ENCODE results near the gene BEST1. TPM values are rescaled to one million over a fixed set of nuclear protein-coding genes. Genes with fewer than 3 reads are reported as not detected.

BEST1 gene
- total and polyA plus RNA-seq, 2 of the 13 experiments (the other 11 are each of a cell fraction or from before 2014, with no cell fraction given): 0.09 to 0.65 TPM

GRCh38 chr11:61976420-61976800, 26.3 kb downstream of the BEST1 start:
- Histone ChIP-seq H3K4me3 (replicated peaks in 1 of 3; ENCODE audit: insufficient read depth in 1 of 3, low read depth in 2 of 3, low read length in 3 of 3) (no peak overlapping the region), H3K27me3 (ENCODE audit: control insufficient read depth in 1 of 2, insufficient read depth in 2 of 2, low read length in 2 of 2) (no peaks in the 10 kb centered on the region; a peak in 1 of 5 replicates), H3K4me1 (ENCODE audit: insufficient read depth, low read length) (peaks cover 96% of the 10 kb centered on the region), H3K4me2 (ENCODE audit: low read depth, low read length) (no peak overlapping the region), H3K9ac (ENCODE audit: insufficient read depth, low read depth, low read length) (no peak overlapping the region), H3K9me3 (ENCODE audit: low read length) (no peaks in the 10 kb centered on the region), H2AFZ (ENCODE audit: low read length) (no peak overlapping the region), H3K36me3 (replicated peaks in 1 of 2; ENCODE audit: control insufficient read depth in 1 of 2, insufficient read depth in 2 of 2, low read length in 2 of 2) (no peaks in the 10 kb centered on the region), H3K27ac (ENCODE audit: extremely low read length, insufficient read depth, low read length) (no peak overlapping the region), H4K20me1 (ENCODE audit: insufficient read depth, low read length) (no peaks in the 10 kb centered on the region), H3K79me2 (ENCODE audit: insufficient read depth, low read length) (no peaks in the 10 kb centered on the region)
- BruUV-seq (replicated peaks): no TSS peak
- in situ Hi-C loops (cut with HindIII; ENCODE audit: extremely low pct_ligation_motif_present, low pct_unique_long_range_greater_than_20kb) (no loop called here), intact Hi-C loops (cut with micrococcal nuclease; ENCODE audit: unreplicated experiment) (no loop called here)
- 96% methylated on average over 5 of the region's 8 CpGs for WGBS (ENCODE audit: low lambda C conversion rate)
- CTCF ChIA-PET (ENCODE audit: low intra/inter-chr PET ratio, low total read pairs): no interaction called here
- ATAC-seq (no peak), DNase-seq (ENCODE audit: low spot score) (no peak), FAIRE-seq (no peak)
- TF ChIP-seq ZBTB38 (CRISPR knock-in tag; IDR thresholded peaks at IDR 0.05) (0 out of 2 replicates have a peak, but pooled peaks have one; percentile 12), BHLHE40 (IDR thresholded peaks at IDR 0.05; ENCODE audit: low read length) (no peak)
- POLR2A ChIA-PET: interaction anchor here (9.0 to 14.8 kb wide), 2 partner anchors 11 to 22 kb away, joined by 170 to 518 read pairs; partner anchors contain the start of gene FTH1

- Histone ChIP-seq H3K79me2 (ENCODE audit: insufficient read depth, low read length) (no peaks in the 10 kb centered on the region), H3K36me3 (replicated peaks in 1 of 2; ENCODE audit: control insufficient read depth in 1 of 2, insufficient read depth in 2 of 2, low read length in 2 of 2) (no peaks in the 10 kb centered on the region), H3K4me3 (replicated peaks in 1 of 3; ENCODE audit: insufficient read depth in 1 of 3, low read depth in 2 of 3, low read length in 3 of 3) (no peak overlapping the region), H2AFZ (ENCODE audit: low read length) (no peak overlapping the region), H3K9ac (ENCODE audit: insufficient read depth, low read depth, low read length) (no peak overlapping the region), H3K27me3 (ENCODE audit: control insufficient read depth in 1 of 2, insufficient read depth in 2 of 2, low read length in 2 of 2) (no peaks in the 10 kb centered on the region; a peak in 1 of 5 replicates), H4K20me1 (ENCODE audit: insufficient read depth, low read length) (no peaks in the 10 kb centered on the region), H3K4me1 (ENCODE audit: insufficient read depth, low read length) (peaks cover 98% of the 10 kb centered on the region), H3K4me2 (ENCODE audit: low read depth, low read length) (no peak overlapping the region), H3K27ac (ENCODE audit: extremely low read length, insufficient read depth, low read length) (no peak overlapping the region), H3K9me3 (ENCODE audit: low read length) (no peaks in the 10 kb centered on the region)
- 82% methylated on average over 5 of the region's 7 CpGs for WGBS (ENCODE audit: low lambda C conversion rate)
- DNase-seq (ENCODE audit: low spot score) (no peak), ATAC-seq (no peak), FAIRE-seq (no peak)
- in situ Hi-C loops (cut with HindIII; ENCODE audit: extremely low pct_ligation_motif_present, low pct_unique_long_range_greater_than_20kb): no loop called here
- BruUV-seq (replicated peaks): no TSS peak
- intact Hi-C loops (cut with micrococcal nuclease; ENCODE audit: unreplicated experiment): no loop called here
- ChIA-PET POLR2A (interaction anchor here (1.2 to 14.8 kb wide), 3 partner anchors 12 to 34 kb away, joined by 3 to 518 read pairs (median 170); partner anchors contain the start of gene FTH1), CTCF (ENCODE audit: low intra/inter-chr PET ratio, low total read pairs) (no interaction called here)
- TF ChIP-seq ZNF597 (CRISPR knock-in tag; IDR thresholded peaks at IDR 0.05) (no peak), IRX3 (CRISPR knock-in tag; IDR thresholded peaks at IDR 0.05; ENCODE audit: borderline replicate concordance, low read depth) (no peak), ZNF335 (CRISPR knock-in tag; IDR thresholded peaks at IDR 0.05) (no peak), HMGXB3 (CRISPR knock-in tag; IDR thresholded peaks at IDR 0.05; ENCODE audit: borderline replicate concordance) (no peak), SETDB1 (CRISPR knock-in tag; IDR thresholded peaks at IDR 0.05; ENCODE audit: borderline replicate concordance) (no peak), ATF4 (CRISPR knock-in tag; IDR thresholded peaks at IDR 0.05) (no peak), ZNF530 (CRISPR knock-in tag; IDR thresholded peaks at IDR 0.05; ENCODE audit: low read depth) (no peak)
- TF ChIP-seq, protein P1, sequence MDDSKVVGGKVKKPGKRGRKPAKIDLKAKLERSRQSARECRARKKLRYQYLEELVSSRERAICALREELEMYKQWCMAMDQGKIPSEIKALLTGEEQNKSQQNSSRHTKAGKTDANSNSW (CRISPR knock-in tag; IDR thresholded peaks at IDR 0.05; ENCODE audit: borderline replicate concordance): no peak
These were observed 26.8 kb downstream of the BEST1 start for GRCh38 chr11:61976813-61977475.
